DOHH2 (cell line): ENCODE data around the gene HLA-DPB1.

Experiments used
- H3F3A ChIP-seq: fragments of 200-600 bp; sonication (generic), shearing (Covaris generic); 2 replicates; pipeline ENCODE4 v1.6.0; 2016; ENCODE audit warnings: antibody characterized with exemption, mild to moderate bottlenecking; ENCODE audit not compliant: control insufficient read depth, insufficient read depth
- H3K27ac ChIP-seq: fragments of 200-600 bp; sonication (generic); 2 replicates; pipeline ENCODE4 v1.5.1; 2014; ENCODE audit warnings: low read depth, mild to moderate bottlenecking, low read length, moderate library complexity
- H3K27me3 ChIP-seq: fragments of 200-600 bp; sonication (generic); 2 replicates; pipeline ENCODE4 v1.6.1; 2014; ENCODE audit warnings: mild to moderate bottlenecking, low read length, mixed read lengths; ENCODE audit not compliant: control insufficient read depth
- H3K36me3 ChIP-seq: fragments of 200-600 bp; sonication (generic); 2 replicates; pipeline ENCODE4 v1.6.1; 2014; ENCODE audit warnings: mild to moderate bottlenecking, low read length, moderate library complexity, mixed read lengths; ENCODE audit not compliant: control insufficient read depth
- H3K4me1 ChIP-seq: fragments of 200-600 bp; sonication (generic); 2 replicates; pipeline ENCODE4 v1.6.1; 2014; ENCODE audit warnings: mild to moderate bottlenecking, low read length, mixed read lengths; ENCODE audit not compliant: control insufficient read depth
- H3K4me2 ChIP-seq: fragments of 200-600 bp; sonication (generic); 2 replicates; pipeline ENCODE4 v1.6.0; 2014; ENCODE audit warnings: mild to moderate bottlenecking, low read length, moderate library complexity
- H3K4me3 ChIP-seq: fragments of 200-600 bp; sonication (generic); 2 replicates; pipeline ENCODE4 v1.5.1; 2014; ENCODE audit warnings: mild to moderate bottlenecking, low read length, mixed read lengths
- H3K79me2 ChIP-seq: fragments of 200-600 bp; sonication (generic); 2 replicates; pipeline ENCODE4 v1.6.1; 2014; ENCODE audit warnings: mild to moderate bottlenecking, low read length, mixed read lengths; ENCODE audit not compliant: control insufficient read depth
- H3K9me2 ChIP-seq: fragments of 200-600 bp; sonication (generic); replicated peaks from 2 replicates; pipeline ENCODE4 v1.6.1; 2014; ENCODE audit warnings: mild to moderate bottlenecking, low read length, mixed read lengths; ENCODE audit not compliant: control insufficient read depth
- H3K9me3 ChIP-seq: fragments of 200-600 bp; sonication (generic); 2 replicates; pipeline ENCODE4 v1.6.1; 2014; ENCODE audit warnings: antibody characterized with exemption, low read length, mixed read lengths; ENCODE audit not compliant: control insufficient read depth, insufficient read depth
- H4K20me1 ChIP-seq: fragments of 200-600 bp; sonication (generic); 2 replicates; pipeline ENCODE4 v1.6.0; 2014; ENCODE audit warnings: low read depth, mild to moderate bottlenecking, antibody characterized with exemption, low read length, moderate library complexity; ENCODE audit not compliant: control insufficient read depth, insufficient read depth
- CTCF ChIP-seq: fragments of 200-600 bp; sonication (generic); IDR thresholded peaks from one replicate; pipeline ENCODE4 v1.5.1; 2014; ENCODE audit warnings: antibody characterized with exemption, mild to moderate bottlenecking, low read depth, low read length; ENCODE audit not compliant: poor library complexity, severe bottlenecking
- EZH2phosphoT487 ChIP-seq: fragments of 200-600 bp; sonication (generic); IDR thresholded peaks from 2 replicates; pipeline ENCODE4 v1.6.1; 2017; ENCODE audit warnings: borderline replicate concordance, mild to moderate bottlenecking, antibody characterized with exemption, low read length, moderate library complexity, mixed read lengths

HLA-DPB1 gene

GRCh38 chr6:33105916-33106871, 30.4 kb downstream of the HLA-DPB1 start:
- peaks cover 16% of the 10 kb centered on the region for H3K9me3 ChIP-seq
- H3K27ac ChIP-seq: no peak overlapping the region
- TF ChIP-seq CTCF (no peak), EZH2phosphoT487 (no peak)
- no peaks in the 10 kb centered on the region for H3K79me2 ChIP-seq
- 0 out of 2 replicates have a peak, but pooled peaks cover 3% of the 10 kb centered on the region for H3K27me3 ChIP-seq
- H3K9me2 ChIP-seq: no peaks in the 10 kb centered on the region
- H3K4me1 ChIP-seq: peaks cover 9% of the 10 kb centered on the region
- H4K20me1 ChIP-seq: no peaks in the 10 kb centered on the region
- no peaks in the 10 kb centered on the region for H3K36me3 ChIP-seq
- H3F3A ChIP-seq: no peaks in the 10 kb centered on the region
- H3K4me3 ChIP-seq: no peak overlapping the region
- H3K4me2 ChIP-seq: no peak overlapping the region

DNA sequence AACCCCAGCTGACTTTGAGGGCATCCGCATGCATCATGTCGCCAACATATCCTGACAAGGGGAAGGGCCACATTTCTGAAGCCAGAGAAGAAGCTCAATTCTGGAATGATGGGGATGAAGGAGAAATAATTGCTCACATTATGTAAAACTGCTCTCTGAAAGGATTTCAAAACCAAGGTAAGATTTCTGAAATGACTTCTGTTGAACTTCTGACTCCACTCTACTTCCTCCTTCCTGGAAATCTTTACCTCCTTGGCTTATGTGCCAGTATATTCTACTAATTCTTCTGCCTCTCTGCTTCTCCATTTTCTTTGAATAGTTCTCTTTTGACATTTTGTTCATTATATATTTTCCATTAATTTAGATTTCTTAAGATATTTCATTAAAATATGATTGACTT, 31.9 kb downstream of the HLA-DPB1 start:
- H3K36me3 ChIP-seq: no peaks in the 10 kb centered on the region
- no peak for TF ChIP-seq CTCF
- no peak for TF ChIP-seq EZH2phosphoT487
- no peaks in the 10 kb centered on the region for H3F3A ChIP-seq
- no peak overlapping the region for H3K27ac ChIP-seq
- H3K9me3 ChIP-seq: peaks cover 12% of the 10 kb centered on the region
- H4K20me1 ChIP-seq: no peaks in the 10 kb centered on the region
- H3K4me2 ChIP-seq: no peak overlapping the region
- peaks cover 14% of the 10 kb centered on the region for H3K4me1 ChIP-seq
- no peaks in the 10 kb centered on the region for H3K9me2 ChIP-seq
- H3K27me3 ChIP-seq: 0 out of 2 replicates have a peak, but pooled peaks cover 3% of the 10 kb centered on the region
- H3K4me3 ChIP-seq: no peak overlapping the region
- no peaks in the 10 kb centered on the region for H3K79me2 ChIP-seq

- Histone ChIP-seq H3K27ac (no peak overlapping the region), H4K20me1 (no peaks in the 10 kb centered on the region), H3K4me2 (no peak overlapping the region), H3K9me2 (no peaks in the 10 kb centered on the region), H3K9me3 (peaks cover 12% of the 10 kb centered on the region), H3K4me3 (no peak overlapping the region), H3K36me3 (no peaks in the 10 kb centered on the region), H3K27me3 (0 out of 2 replicates have a peak, but pooled peaks cover 3% of the 10 kb centered on the region), H3F3A (no peaks in the 10 kb centered on the region), H3K79me2 (no peaks in the 10 kb centered on the region), H3K4me1 (peaks cover 20% of the 10 kb centered on the region)
- TF ChIP-seq EZH2phosphoT487: no peak
- no peak for TF ChIP-seq CTCF
Observed at GRCh38 chr6:33108307-33108706, 32.5 kb downstream of the HLA-DPB1 start.
